HT-29 (cell line): ENCODE results near the gene ZNF507. TPM values are rescaled to one million over a fixed set of nuclear protein-coding genes. Genes with fewer than 3 reads are reported as not detected.
"Not testable (repeated sequence)": the region's sequence is repeated elsewhere in the genome, so short reads cannot be mapped to it uniquely, and the experiment has no call there.

ENCODE experiments used
- DNase-seq: peaks from one replicate; pipeline ENCODE4 v3.0.0-alpha.2; 2015; ENCODE audit warnings: low spot score
- total RNA-seq: library from RNA; depleted of rRNA; stranded (reverse); fragments of >200 nt; shearing (Covaris generic); gene quantifications from 2 replicates; pipeline ENCODE4 v1.2.3, GENCODE V29; 2014

Gene ZNF507
- total RNA-seq, 1 experiment from 2014 or later, result 6.5 TPM

DNA sequence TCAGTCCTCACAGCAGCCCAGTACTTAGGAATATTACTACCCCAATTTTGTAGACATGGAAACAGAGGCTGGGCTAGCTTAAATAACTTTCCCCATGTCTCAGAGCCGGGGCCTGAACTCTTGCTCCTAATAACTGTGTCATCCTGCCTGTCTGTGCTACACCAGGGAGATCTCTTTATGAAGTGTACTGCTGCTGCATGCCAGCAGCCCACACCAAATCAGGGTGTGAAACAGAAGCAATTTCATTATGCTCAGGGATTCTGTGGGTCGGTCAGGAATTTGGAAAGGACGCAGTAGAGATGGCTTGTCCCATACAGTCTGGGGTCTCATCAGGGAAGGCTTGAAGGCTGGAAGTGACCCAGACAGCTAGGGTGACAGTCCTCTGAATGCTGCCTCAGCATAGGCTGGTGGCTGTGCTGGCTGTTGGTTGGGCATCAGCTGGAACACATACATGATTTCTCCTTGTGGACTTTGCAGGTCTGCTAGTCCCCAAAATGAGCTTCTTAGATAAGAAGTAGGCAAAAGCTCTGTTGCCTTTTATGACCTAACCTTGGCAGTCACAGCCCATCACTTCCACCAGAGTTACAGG lies 22.6 kb downstream of the ZNF507 start:
- DNase-seq, result no peak

- no peak for DNase-seq
Measured at GRCh38 chr19:32368787-32369186, 23.4 kb downstream of the ZNF507 start.

GRCh38 chr19:32372726-32373517 lies 27.5 kb downstream of the ZNF507 start:
- DNase-seq, result no peak

GRCh38 chr19:32373585-32374295 lies 28.3 kb downstream of the ZNF507 start:
- peak; percentile 96 for DNase-seq

DNA sequence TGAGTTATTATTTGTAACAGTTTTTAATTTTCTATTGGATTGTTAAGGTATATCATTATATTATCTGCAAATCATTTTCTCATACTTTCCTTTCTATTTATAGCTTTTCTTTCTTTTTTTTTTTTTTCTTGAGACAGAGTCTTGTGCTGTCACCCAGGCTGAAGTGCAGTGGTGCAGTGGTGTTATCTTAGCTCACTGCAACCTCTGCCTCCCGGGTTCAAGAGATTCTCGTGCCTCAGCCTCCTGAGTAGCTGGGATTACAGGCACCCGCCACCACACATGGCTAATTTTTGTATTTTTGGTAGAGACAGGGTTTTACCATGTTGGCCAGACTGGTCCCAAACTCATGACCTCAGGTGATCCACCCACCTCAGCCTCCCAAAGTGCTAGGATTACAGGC lies 29.0 kb downstream of the ZNF507 start:
- not testable (repeated sequence) for DNase-seq

GRCh38 chr19:32377088-32377487 lies 31.7 kb downstream of the ZNF507 start:
- DNase-seq, result peak; percentile 19

GRCh38 chr19:32380269-32380668 lies 34.9 kb downstream of the ZNF507 start:
- no peak for DNase-seq

DNA sequence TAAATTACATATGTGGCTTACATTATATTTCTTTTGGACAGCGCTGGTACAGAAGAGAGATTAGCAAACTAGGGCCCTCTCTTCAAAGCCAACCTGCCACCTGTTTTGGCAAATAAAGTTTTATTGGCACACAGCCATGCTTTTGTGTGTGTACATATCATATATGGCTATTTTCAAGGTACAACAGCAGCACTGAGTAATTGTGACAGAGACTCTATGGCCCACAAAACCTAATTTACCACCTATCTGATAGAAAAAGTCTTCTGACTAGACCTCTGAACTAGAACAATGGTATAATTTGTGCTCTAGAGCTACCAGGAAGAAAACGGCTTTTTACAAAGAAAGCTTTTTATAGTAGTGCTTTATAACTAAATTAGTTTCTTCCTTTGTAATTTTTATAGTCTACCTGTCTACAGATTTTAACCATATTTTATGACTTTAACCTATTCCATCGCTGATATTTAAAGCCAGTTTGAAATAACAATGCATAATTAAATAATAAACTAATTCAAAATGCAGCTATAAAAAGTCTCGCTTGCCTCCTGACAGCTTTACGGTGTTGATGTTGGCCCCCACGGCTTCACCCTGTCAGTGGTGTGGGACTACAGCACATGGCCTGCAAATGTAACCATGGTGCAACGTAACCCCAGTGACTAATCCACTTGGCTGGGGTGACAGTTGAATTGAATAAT lies 42.4 kb downstream of the ZNF507 start:
- peak; percentile 9 for DNase-seq

DNA sequence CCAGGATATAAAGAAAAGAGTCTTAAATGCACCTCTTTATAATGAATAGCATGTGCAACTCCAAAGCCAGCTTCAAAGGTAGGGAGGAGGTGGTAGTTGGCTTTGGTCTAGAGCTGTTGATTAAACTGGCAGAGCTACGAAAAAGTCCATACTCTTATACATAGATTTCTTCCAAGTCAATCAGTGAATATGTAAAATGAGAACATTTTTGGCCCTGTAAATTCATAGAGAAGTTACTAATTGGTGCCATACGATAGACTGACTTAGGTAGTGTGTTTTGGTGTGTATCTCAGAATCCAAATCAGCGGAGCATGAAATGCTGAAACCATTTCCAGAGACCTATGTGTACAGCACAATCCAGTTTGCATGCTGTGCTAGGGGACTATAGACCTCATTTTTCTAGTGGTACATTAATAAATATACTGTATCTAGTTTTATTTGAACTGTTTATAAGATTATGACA lies 43.0 kb downstream of the ZNF507 start:
- DNase-seq, result no peak

DNA sequence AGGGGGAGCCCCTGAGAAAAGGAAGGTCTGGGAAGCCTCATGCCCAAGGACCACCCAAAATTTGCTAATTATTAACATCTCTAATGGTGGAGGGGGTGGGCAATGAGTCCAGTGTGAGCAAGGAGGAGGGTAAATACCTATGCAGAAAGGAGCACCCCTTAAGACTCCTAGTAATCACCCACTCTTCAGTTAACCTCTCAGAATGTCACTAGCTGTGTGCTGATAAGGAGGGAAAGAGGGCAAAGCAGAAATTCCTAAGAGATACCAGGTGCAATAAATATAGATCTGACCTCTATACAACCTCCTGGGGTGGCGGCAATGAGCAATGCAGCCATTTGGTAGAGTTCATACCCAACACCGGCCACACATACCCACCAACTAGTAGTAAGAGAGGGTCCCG lies 47.5 kb downstream of the ZNF507 start:
- no peak for DNase-seq

GRCh38 chr19:32396046-32396652 lies 50.7 kb downstream of the ZNF507 start:
- DNase-seq, result no peak

GRCh38 chr19:32397671-32398101 lies 52.3 kb downstream of the ZNF507 start:
- no peak for DNase-seq

- no peak for DNase-seq
Measured at GRCh38 chr19:32401992-32402391, 56.6 kb downstream of the ZNF507 start.

DNA sequence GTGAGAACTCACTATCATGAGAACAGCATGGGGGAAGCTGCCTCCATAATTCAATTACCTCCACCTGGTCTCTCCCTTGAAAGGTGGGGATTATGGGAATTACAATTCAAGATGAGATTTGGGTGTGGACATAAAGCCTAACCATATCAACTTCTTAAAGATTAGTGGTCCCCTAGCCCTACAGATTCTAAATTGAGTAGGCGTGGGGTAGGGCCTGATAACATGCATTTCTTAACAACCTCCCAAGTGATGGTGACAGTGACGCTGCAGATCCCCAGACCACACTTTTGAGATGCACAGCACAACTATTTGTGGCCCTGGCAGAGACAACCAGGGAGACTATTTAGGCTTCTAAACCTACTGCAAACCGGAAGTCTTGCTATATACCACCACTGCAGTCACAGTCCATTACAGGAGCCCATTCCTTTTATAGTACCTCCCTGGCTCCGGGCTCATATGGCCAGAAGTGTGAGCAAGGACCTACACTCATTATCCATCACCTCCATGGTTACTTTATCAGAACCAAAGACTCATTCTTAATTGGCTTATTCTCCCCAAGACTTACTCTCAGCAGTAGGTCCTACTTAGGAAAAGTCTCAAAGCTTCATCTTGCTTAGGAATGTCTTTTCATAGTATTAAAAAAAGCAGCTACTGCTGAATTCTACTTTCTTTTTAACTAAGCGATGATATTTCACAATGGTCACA lies 58.0 kb downstream of the ZNF507 start:
- no peak for DNase-seq

DNA sequence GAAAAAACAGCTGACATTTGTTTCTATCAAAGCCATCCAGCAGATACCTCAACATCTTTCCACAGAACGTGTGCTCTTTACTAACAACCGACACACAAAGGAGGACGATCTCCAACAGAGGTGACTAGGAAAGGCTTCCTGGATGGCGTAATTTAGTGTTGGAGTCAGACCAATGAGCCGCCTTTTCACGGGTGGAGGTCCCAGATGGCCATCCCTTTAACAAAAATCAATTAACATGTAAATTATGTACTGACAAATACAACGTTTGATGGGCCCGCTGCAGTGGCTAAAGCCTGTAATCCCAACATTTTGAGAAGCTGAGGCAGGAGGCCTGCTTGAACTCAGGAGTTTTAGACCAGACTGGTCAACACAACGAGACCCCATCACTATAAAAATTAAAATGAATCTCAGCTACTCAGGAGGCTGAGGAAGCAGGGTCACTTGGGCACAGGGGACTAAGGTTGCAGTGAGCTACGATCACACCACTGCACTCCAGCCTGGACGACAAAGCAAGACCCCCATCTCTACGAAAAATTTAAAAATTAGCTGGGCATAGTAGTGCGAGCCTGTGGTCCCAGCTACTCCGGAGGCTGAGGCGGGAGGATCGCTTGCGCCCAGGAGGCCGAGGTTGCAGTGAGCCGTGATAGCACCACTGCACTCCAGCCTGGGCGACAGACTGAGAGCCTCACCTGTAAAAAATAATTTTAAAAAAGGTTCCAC lies 59.0 kb downstream of the ZNF507 start:
- no peak for DNase-seq

DNA sequence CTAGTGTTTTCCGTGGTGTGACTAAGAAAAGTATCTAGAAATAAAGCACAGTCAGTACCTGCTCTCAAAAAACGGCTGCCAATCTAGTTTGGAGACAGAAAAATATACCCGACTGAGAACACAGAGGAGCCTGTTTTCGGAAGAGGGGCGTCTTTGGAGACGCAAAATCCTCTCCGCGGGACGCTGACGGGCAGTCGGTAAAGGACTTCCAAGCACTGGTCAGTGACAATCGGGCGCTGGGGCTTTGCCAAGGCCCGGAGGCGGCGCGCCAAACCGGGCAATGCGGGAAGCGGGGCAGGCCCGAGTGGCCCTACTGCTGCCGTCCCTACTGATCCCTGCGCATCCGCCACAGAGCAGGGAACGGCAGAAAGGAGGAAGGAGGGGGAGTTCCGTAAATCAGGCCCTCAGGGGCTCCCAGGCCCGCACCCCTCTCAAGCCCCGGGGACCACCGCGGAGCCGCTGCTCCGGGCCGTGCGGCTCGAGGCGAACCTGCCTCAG lies 59.6 kb downstream of the ZNF507 start:
- DNase-seq, result peak; percentile 66

GRCh38 chr19:32405431-32406160 lies 60.2 kb downstream of the ZNF507 start, which contains the start of gene DPY19L3:
Gene DPY19L3, plus strand, starts transcription at chr19:32405770. Its CDS starts 2,484 bp downstream, at chr19:32408254.
- peak; percentile 96 for DNase-seq

- DNase-seq, result peak; percentile 26
Measured at GRCh38 chr19:32406161-32407003, 61.0 kb downstream of the ZNF507 start.
